Measurements from ENCODE around the gene HELT.
"Not testable (repeated sequence)": the region's sequence is repeated elsewhere in the genome, so short reads cannot be mapped to it uniquely, and the experiment has no call there.

- not testable (repeated sequence) for TF ChIP-seq CTCF, POLR2A (IDR thresholded peaks at IDR 0.05)
Observed at GRCh38 chr4:185051283-185051682, 33.0 kb downstream of the HELT start.
